HG02571 (cell line): Measurements from ENCODE around the gene TST.

Experiments used
- ATAC-seq: cut with Tn5 transposase; IDR thresholded peaks from one replicate; pipeline ENCODE4 v1.9.1; 2021; ENCODE audit warnings: mild to moderate bottlenecking, moderate library complexity; ENCODE audit not compliant: unreplicated experiment

The TST gene

GRCh38 chr22:36988075-36988832, 31.0 kb downstream of the TST start:
- no peak for ATAC-seq

DNA sequence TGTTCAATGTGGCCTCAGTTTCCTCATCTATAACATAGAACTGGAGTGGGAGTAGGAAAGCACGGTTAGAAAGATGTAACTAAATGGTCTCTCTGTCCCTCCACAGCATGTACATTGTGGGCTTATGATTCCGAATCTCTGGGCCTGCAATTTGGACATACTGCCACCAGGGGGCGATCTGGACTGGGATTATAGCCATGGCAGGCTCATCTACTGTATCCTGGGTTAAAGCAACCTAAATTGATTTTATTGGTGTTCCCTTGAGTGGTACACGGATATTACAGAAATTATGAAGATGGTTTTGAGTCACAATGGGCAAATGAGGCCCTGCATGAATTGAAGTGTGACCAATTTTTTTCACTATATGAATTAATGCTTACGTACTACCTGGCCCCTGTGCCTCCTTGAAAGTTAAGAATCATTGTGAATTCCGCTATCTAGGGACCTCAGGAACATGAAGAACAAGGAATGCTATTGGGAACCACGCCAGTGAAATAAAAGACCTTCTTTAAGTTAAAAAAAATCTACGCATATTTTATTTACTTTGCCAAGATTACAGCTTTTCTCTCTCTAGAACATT, 32.9 kb downstream of the TST start:
- no peak for ATAC-seq

DNA sequence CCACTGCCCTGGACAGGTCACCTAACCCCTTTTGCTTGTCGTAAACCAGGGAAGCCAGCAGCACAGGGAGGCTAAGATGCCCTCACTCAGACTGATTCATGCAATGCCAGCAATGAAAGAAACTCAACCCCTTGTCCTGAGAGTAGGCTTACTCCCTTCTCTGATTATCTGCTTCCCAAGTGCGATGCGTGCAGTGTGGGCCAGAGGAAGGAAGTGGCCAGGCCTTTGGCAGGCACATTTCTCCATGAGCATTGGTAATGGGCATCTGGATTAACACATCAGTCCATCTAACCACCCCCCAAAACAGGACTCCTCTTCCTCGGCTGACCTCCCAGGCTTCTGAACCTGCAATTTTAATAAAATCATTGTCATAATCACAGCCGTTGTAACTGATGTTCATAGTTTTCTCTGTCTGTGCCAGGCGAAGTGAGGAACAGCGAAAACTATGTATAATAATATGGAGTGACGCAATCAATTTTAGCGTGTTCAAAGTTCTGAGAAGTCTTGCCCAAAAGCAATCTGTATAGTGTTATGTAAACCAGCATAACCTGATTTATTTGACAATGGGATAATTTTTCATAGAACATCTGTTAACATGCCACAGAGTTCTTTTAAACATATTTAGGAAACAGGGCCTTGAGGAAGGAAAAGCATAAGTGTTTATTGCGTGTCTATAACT, 33.9 kb downstream of the TST start:
- no peak for ATAC-seq

GRCh38 chr22:36982136-36982535, 37.1 kb downstream of the TST start:
- ATAC-seq: no peak

GRCh38 chr22:36981247-36981775, 37.9 kb downstream of the TST start:
- ATAC-seq: no peak

DNA sequence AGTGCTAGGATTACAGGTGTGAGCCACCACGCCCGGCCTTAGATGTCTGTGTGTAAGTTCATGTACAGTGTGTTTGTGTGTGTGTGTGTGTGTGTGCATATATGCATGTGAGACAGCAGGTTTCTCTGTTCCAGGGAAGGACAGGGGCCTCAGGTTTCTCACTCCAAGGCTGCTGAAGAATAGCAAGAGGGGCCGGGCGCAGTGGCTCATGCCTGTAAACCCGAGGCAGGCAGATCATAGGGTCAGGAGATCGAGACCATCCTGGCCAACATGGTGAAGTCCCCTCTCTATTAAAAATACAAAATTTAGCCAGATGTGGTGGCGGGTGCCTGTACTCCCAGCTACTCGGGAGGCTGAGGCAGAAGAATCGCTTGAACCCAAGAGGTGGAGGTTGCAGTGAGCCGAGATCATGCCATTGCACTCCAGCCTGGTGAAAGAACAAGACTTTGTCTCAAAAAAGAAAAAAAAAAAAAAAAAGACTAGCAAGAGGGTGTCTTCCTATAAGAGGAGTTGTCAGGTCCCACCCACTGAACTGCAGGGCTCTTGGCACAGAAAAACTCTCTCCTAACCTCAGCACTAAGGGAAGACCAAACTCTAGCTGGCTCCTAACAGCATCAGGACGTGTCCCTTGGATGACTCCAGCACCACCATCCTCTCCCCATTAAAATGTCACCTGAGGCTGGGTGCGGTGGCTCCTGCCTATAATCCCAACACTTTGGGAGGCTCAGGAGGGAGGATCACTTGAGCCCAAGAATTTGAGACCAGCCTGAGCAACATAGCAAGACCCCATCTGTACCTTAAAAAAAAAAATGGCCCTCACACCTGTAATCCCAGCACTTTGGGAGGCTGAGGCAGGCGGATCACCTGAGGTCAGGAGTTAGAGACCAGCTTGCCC, 40.0 kb downstream of the TST start:
- ATAC-seq: no peak

DNA sequence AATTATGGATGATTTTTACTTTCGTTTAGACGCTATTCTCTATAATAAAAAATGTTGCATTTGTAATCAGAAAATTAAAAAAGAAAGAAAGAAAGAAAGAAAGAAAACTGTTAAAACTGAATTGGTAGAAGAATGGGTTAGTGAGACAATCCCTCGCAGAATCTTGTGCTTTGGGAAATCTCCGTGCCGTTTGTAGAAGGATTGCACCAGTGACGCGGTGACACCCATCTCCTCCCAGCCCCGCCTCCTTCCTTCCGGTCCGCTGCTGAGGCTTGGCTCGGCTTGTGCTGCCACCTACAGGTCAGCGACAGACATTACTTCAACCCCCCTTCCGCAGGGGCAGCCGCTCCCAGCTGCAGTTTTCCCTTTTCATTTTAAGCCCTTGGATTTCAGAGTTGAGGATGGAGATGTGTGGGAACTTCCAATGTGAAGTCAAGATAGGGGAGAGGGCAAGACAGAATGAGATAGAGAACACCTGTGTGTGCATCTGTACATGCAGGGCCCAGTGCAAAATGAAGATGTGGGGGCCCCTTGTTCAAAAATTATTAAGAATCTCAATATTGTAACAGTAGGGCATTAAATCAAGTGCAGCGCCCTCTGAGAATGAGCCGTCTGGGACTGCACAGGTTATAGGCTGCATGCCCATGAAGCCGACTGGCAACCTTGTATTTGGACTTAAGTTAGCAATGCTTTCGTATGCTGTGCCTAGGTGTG, 41.1 kb downstream of the TST start:
- peak; percentile 62 for ATAC-seq

DNA sequence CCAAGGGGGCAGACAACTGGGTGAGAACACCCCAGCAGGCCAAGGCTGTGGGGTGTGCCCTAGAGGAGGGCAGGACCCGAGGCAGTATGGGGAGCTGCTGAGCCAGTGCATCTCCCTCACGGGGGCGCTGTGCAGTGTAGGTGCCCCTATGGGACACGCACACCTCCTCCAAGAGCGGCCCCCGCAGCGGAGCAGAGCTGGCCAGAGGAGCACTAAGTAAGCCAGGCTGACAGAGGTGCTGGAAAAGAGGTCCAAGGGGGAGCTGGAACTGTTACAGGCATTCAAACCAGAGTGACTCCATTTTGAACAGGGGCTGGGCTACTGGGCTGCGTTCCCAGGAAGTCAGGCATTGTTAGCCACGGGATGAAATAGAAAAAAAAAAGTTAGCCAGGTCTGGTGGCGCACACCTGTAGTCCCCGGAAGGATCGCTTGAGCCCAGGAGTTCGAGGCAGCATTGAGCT, 41.8 kb downstream of the TST start:
- no peak for ATAC-seq

GRCh38 chr22:36976606-36977005, 42.6 kb downstream of the TST start:
- ATAC-seq: no peak

DNA sequence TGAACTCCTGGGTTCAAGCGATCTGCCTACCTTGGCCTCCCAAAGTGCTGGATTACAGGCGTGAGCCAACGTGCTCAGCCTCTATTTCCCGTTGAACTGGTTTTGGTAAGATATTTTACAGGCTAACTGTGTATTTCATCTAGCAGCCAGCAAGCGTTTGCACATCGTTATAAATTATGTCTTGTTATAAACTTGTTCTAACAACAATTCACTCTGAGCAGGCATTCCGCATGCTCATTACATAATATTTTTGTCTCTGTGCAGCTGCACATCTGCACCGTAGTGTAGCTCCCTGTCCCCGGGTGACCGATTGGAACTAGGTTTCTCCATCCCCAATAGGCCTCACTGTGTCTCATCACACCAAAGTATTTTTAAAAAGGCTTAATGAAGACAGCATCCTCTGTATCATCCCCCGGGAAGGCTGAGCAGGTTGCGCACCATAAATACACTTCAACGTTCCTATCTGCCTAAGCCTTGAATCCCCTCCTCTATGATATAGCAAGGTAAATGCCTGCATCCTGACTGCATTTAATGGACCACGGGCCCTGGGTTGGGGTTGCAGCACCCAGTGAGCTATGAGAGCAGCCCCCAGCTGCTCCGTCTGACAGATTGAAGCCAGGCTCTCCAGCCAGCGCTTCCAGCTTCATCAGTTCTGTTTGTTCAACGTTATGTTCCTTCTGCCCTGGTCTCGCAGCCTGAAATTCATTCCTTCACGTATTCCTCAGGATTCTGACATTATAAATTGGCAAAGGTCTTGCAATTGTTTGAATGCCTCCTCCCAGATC, 47.7 kb downstream of the TST start:
- no peak for ATAC-seq

GRCh38 chr22:36968249-36968964, 50.8 kb downstream of the TST start:
- no peak for ATAC-seq

DNA sequence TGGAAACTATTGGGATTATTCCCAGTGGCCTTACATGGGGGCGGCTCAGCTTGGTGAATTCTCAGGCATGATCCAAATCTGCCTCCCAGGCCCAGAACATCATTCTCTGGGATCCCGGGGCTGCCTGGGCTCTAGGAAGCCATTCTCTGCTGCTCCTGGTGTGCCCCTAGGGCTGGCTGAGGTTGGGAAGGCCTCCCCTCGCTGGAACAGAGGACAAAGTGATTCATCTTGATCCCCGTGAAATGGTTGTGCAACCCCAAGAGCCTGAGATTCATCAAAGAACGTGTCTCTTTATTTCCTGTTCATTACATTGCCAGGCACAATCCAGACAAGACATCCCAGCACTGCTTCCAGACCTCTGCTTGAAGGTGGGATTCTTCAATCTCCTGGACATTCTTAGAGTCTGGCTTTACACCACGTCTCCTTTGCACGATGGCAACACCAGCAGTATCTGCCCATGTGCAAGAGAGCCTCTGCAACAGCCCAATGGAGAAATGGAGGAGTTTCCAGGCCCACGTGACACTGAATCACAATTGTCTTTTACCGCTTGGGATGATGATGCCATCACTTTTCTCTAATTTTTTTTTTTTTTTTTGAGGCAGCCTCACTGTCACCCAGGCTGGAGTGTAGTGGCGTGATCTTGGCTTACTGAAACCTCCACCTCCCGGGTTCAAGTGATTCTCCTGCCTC, 52.3 kb downstream of the TST start:
- no peak for ATAC-seq

GRCh38 chr22:36965696-36966095, 53.6 kb downstream of the TST start:
- no peak for ATAC-seq

- ATAC-seq: no peak
Measured at GRCh38 chr22:36964106-36964505, 55.1 kb downstream of the TST start.

GRCh38 chr22:36963302-36963701, 55.9 kb downstream of the TST start:
- ATAC-seq: no peak

- ATAC-seq: no peak
Measured at GRCh38 chr22:36961626-36962025, 57.6 kb downstream of the TST start.
